ENCODE data around the gene FMNL2.

DNA sequence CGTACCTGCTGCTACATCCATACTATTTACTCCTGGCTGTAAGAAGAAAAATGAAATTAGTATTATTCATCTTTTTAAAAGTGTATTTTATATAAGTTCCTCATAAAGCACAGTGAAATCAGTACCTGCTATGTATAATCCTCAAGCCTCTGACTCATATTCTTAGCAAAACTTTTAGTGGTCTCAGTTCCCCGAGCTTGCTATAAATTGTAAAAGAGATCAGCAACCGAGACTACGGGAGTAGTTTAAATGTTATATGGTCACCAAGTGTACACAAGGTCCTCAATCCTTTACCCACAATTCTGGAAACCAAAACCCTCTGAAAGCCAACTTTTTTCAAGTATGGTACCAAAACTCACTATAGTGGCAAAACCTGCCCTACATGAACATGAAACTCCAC, 358.1 kb downstream of the FMNL2 start:
- TF ChIP-seq POLR2AphosphoS5 (IDR thresholded peaks at IDR 0.05; ENCODE audit: borderline replicate concordance, low read depth, low read length) (no peak), EZH2 (IDR thresholded peaks at IDR 0.05) (no peak), FOXP2 (optimal IDR thresholded peaks at IDR 0.05; ENCODE audit: control extremely low read depth, extremely low read length, insufficient read depth) (no peak)
